ENCODE results near the gene TRIL.

DNA sequence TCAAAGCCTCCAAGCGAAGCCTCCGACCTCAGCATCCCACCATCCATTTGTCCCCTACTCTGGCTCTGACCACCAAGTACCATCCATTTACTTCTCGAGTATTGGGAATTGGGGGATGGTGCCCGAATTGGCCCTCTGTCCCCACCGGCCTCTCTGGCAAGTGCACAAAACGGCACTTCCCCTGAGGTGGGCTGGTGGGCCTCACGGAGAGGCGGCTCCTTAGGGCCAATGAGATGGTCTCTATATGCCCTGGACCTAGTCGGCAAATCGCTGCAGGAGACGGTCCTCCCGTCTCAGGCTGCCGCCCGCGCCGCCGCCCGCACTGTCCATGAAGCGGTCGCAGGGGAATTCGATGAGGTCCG lies 2.8 kb downstream of the TRIL start:
- TF ChIP-seq, protein P1, sequence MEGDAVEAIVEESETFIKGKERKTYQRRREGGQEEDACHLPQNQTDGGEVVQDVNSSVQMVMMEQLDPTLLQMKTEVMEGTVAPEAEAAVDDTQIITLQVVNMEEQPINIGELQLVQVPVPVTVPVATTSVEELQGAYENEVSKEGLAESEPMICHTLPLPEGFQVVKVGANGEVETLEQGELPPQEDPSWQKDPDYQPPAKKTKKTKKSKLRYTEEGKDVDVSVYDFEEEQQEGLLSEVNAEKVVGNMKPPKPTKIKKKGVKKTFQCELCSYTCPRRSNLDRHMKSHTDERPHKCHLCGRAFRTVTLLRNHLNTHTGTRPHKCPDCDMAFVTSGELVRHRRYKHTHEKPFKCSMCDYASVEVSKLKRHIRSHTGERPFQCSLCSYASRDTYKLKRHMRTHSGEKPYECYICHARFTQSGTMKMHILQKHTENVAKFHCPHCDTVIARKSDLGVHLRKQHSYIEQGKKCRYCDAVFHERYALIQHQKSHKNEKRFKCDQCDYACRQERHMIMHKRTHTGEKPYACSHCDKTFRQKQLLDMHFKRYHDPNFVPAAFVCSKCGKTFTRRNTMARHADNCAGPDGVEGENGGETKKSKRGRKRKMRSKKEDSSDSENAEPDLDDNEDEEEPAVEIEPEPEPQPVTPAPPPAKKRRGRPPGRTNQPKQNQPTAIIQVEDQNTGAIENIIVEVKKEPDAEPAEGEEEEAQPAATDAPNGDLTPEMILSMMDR (IDR thresholded peaks at IDR 0.05; ENCODE audit: poor library complexity), result no peak
- TF ChIP-seq EZH2 (IDR thresholded peaks at IDR 0.05; ENCODE audit: borderline replicate concordance), result no peak

Measured in hepatocyte (in vitro differentiated cells).